NCI-H187 treated with DMSO at 0.1 percent for 48 hours (cell line): ENCODE measurements around the gene TKT.

Experiments
- DNase-seq: peaks from one replicate; lab custom pipeline; 2025; lab: John Stamatoyannopoulos, UW

TKT gene

GRCh38 chr3:53178246-53178645, 77.6 kb downstream of the TKT start:
- DNase-seq, result no peak

- DNase-seq, result no peak
These were observed 79.9 kb downstream of the TKT start for GRCh38 chr3:53175613-53176540.
